Measurements from ENCODE around the gene ADAMTS12. TPM values are rescaled to one million over a fixed set of nuclear protein-coding genes. Genes with fewer than 3 reads are reported as not detected.

ADAMTS12 gene
- total and polyA plus RNA-seq, 2 experiments from 2014 or later = 9.1 to 17.1 TPM

- TF ChIP-seq, protein P1, sequence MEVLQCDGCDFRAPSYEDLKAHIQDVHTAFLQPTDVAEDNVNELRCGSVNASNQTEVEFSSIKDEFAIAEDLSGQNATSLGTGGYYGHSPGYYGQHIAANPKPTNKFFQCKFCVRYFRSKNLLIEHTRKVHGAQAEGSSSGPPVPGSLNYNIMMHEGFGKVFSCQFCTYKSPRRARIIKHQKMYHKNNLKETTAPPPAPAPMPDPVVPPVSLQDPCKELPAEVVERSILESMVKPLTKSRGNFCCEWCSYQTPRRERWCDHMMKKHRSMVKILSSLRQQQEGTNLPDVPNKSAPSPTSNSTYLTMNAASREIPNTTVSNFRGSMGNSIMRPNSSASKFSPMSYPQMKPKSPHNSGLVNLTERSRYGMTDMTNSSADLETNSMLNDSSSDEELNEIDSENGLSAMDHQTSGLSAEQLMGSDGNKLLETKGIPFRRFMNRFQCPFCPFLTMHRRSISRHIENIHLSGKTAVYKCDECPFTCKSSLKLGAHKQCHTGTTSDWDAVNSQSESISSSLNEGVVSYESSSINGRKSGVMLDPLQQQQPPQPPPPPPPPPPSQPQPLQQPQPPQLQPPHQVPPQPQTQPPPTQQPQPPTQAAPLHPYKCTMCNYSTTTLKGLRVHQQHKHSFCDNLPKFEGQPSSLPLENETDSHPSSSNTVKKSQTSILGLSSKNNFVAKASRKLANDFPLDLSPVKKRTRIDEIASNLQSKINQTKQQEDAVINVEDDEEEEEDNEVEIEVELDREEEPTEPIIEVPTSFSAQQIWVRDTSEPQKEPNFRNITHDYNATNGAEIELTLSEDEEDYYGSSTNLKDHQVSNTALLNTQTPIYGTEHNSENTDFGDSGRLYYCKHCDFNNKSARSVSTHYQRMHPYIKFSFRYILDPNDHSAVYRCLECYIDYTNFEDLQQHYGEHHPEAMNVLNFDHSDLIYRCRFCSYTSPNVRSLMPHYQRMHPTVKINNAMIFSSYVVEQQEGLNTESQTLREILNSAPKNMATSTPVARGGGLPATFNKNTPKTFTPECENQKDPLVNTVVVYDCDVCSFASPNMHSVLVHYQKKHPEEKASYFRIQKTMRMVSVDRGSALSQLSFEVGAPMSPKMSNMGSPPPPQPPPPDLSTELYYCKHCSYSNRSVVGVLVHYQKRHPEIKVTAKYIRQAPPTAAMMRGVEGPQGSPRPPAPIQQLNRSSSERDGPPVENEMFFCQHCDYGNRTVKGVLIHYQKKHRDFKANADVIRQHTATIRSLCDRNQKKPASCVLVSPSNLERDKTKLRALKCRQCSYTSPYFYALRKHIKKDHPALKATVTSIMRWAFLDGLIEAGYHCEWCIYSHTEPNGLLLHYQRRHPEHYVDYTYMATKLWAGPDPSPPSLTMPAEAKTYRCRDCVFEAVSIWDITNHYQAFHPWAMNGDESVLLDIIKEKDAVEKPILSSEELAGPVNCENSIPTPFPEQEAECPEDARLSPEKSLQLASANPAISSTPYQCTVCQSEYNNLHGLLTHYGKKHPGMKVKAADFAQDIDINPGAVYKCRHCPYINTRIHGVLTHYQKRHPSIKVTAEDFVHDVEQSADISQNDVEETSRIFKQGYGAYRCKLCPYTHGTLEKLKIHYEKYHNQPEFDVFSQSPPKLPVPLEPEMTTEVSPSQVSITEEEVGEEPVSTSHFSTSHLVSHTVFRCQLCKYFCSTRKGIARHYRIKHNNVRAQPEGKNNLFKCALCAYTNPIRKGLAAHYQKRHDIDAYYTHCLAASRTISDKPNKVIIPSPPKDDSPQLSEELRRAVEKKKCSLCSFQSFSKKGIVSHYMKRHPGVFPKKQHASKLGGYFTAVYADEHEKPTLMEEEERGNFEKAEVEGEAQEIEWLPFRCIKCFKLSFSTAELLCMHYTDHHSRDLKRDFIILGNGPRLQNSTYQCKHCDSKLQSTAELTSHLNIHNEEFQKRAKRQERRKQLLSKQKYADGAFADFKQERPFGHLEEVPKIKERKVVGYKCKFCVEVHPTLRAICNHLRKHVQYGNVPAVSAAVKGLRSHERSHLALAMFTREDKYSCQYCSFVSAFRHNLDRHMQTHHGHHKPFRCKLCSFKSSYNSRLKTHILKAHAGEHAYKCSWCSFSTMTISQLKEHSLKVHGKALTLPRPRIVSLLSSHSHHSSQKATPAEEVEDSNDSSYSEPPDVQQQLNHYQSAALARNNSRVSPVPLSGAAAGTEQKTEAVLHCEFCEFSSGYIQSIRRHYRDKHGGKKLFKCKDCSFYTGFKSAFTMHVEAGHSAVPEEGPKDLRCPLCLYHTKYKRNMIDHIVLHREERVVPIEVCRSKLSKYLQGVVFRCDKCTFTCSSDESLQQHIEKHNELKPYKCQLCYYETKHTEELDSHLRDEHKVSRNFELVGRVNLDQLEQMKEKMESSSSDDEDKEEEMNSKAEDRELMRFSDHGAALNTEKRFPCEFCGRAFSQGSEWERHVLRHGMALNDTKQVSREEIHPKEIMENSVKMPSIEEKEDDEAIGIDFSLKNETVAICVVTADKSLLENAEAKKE (CRISPR knock-in tag; IDR thresholded peaks at IDR 0.05) = no peak
- TF ChIP-seq CREB1 (CRISPR knock-in tag; IDR thresholded peaks at IDR 0.05; ENCODE audit: low read depth) = no peak
- TF ChIP-seq STAT1 (IDR thresholded peaks at IDR 0.05; ENCODE audit: unreplicated experiment) = no peak
- TF ChIP-seq JUNB (IDR thresholded peaks at IDR 0.05; ENCODE audit: unreplicated experiment) = no peak
- no peak for TF ChIP-seq EZH2phosphoT487 (IDR thresholded peaks at IDR 0.05; ENCODE audit: unreplicated experiment)
- no peak for TF ChIP-seq POLR2AphosphoS5 (IDR thresholded peaks at IDR 0.05; ENCODE audit: low read depth)
- no peak for TF ChIP-seq ETS1 (IDR thresholded peaks at IDR 0.05)
Observed at GRCh38 chr5:33639474-33639873, 252.3 kb downstream of the ADAMTS12 start (continued).

DNA sequence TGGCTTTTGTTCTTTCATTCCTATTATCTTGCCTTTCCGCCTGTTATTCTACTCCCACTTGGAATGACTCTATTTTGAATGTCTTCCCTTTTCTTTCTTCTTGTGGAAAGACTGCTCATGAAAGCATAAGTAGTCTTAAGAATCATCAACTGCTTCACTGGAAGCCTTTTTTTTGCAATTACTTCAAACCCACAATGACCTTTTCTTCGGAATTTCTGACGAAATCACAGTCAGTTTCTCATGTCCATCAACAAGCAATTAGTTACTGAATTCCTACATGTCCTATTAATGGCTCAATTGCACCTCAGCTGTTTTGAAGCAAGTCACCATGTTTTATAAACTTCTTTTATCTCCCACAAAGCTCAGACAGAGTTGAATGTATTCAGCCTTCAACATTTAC, 254.8 kb downstream of the ADAMTS12 start:
- H3K9me2 ChIP-seq (ENCODE audit: insufficient read depth) = no peaks in the 10 kb centered on the region
- Mint-ChIP-seq H3K27me3 (ENCODE audit: insufficient read depth, low read depth, poor library complexity) (no peaks in the 10 kb centered on the region), H3K36me3 (ENCODE audit: low read depth) (no peaks in the 10 kb centered on the region; the same call in 2 of the 3 replicates), H3K4me3 (no peak overlapping the region), H3K27ac (no peak overlapping the region), H3K9me3 (no peaks in the 10 kb centered on the region; the same call in 1 of the 3 replicates), H3K4me1 (no peaks in the 10 kb centered on the region)
- H3K27ac ChIP-seq (ENCODE audit: low read depth) = no peak overlapping the region
- no peaks in the 10 kb centered on the region for H3K4me1 ChIP-seq (ENCODE audit: insufficient read depth)
- no peak overlapping the region for H3K4me3 ChIP-seq
- ATAC-seq = no peak
- no peaks in the 10 kb centered on the region for H4K20me1 ChIP-seq (replicated peaks; ENCODE audit: insufficient read depth)
- no peaks in the 10 kb centered on the region for H3K36me3 ChIP-seq (ENCODE audit: insufficient read depth)
- H3F3A ChIP-seq (replicated peaks; ENCODE audit: low read depth) = no peaks in the 10 kb centered on the region
- H3K27me3 ChIP-seq (ENCODE audit: insufficient read depth) = no peaks in the 10 kb centered on the region
- H3K79me2 ChIP-seq (replicated peaks; ENCODE audit: insufficient read depth) = no peaks in the 10 kb centered on the region
- no peak overlapping the region for H2AFZ ChIP-seq
- no peak overlapping the region for H3K4me2 ChIP-seq
- DNase-seq (ENCODE audit: low spot score) = no peak
- no peak for TF ChIP-seq POLR2AphosphoS5 (IDR thresholded peaks at IDR 0.05; ENCODE audit: low read depth)
- TF ChIP-seq ETS1 (IDR thresholded peaks at IDR 0.05) = no peak
- TF ChIP-seq, protein P1 (CRISPR knock-in tag; IDR thresholded peaks at IDR 0.05) = no peak

All from GM23338 (cell line).